CD8-positive, alpha-beta memory T cell (primary cell): ENCODE measurements around the gene OR51B4. TPM values are rescaled to one million over a fixed set of nuclear protein-coding genes. Genes with fewer than 3 reads are reported as not detected.
A peak's percentile ranks its signal among the peaks of the same experiment; 100 is the strongest.

Experiments used
- CTCF ChIA-PET: fragments of 350-600 bp; sonication (Branson Sonifier 250); formaldehyde crosslinking; loops from one replicate; lab custom pipeline; 2021; ENCODE audit warnings: antibody characterized with exemption; lab: Charles Lee
- POLR2A ChIA-PET: fragments of 350-600 bp; sonication (Branson Sonifier 250); formaldehyde crosslinking; loops from one replicate; lab custom pipeline; 2021; ENCODE audit warnings: antibody characterized with exemption; lab: Charles Lee
- DNase-seq, 5 donors: peaks; one replicate each; pipeline versions ENCODE4 v3.0.0 to v3.0.0-alpha.2; 2020 to 2022; ENCODE audit warnings: mixed read lengths in 1 of 5
- H3K27ac ChIP-seq: one replicate; pipeline ENCODE4 v1.7.0; 2013; ENCODE audit warnings: low read depth, mild to moderate bottlenecking, low read length, moderate library complexity
- H3K27me3 ChIP-seq: 2 replicates; pipeline ENCODE4 v1.7.0; 2013; ENCODE audit warnings: low read length, mild to moderate bottlenecking; ENCODE audit not compliant: insufficient read depth, poor library complexity, severe bottlenecking
- H3K36me3 ChIP-seq: 2 replicates; pipeline ENCODE4 v1.7.0; 2013; ENCODE audit warnings: mild to moderate bottlenecking, low read length, moderate library complexity; ENCODE audit not compliant: insufficient read depth
- H3K4me1 ChIP-seq: 2 replicates; pipeline ENCODE4 v1.7.0; 2013; ENCODE audit warnings: mild to moderate bottlenecking, low read length, moderate library complexity; ENCODE audit not compliant: insufficient read depth
- H3K4me3 ChIP-seq: 2 replicates; pipeline ENCODE4 v1.7.0; 2013; ENCODE audit warnings: mild to moderate bottlenecking, low read length
- H3K9me3 ChIP-seq: 2 replicates; pipeline ENCODE4 v1.7.0; 2013; ENCODE audit warnings: mild to moderate bottlenecking, low read length
- H3K27ac Mint-ChIP-seq, 8 donors: one replicate each; pipeline ENCODE4 v1.8.0; 2020 to 2021; ENCODE audit warnings: mixed read lengths in 8 of 8, mild to moderate bottlenecking in 6 of 8, inconsistent platforms in 3 of 8, moderate library complexity in 3 of 8
- H3K27me3 Mint-ChIP-seq, 2 donors: one replicate each; pipeline ENCODE4 v1.8.0; 2020 to 2021; ENCODE audit warnings: mixed read lengths in 2 of 2, mild to moderate bottlenecking in 1 of 2, moderate library complexity in 1 of 2
- H3K36me3 Mint-ChIP-seq, 3 donors: one replicate each; pipeline ENCODE4 v1.8.0; 2020 to 2021; ENCODE audit warnings: mixed read lengths in 3 of 3, inconsistent platforms in 1 of 3, mild to moderate bottlenecking in 1 of 3
- H3K4me1 Mint-ChIP-seq, 3 donors: one replicate each; pipeline ENCODE4 v1.8.0; 2020 to 2021; ENCODE audit warnings: mixed read lengths in 3 of 3, inconsistent platforms in 1 of 3, mild to moderate bottlenecking in 1 of 3
- H3K4me3 Mint-ChIP-seq, 7 donors: one replicate each; pipeline ENCODE4 v1.8.0; 2020 to 2021; ENCODE audit warnings: mixed read lengths in 7 of 7, mild to moderate bottlenecking in 6 of 7, moderate library complexity in 4 of 7, inconsistent platforms in 2 of 7
- H3K9me3 Mint-ChIP-seq, 5 donors: one replicate each; pipeline ENCODE4 v1.8.0; 2020 to 2022; ENCODE audit warnings: mixed read lengths in 5 of 5, mild to moderate bottlenecking in 3 of 5, moderate library complexity in 2 of 5, inconsistent platforms in 1 of 5
- polyA plus RNA-seq: library from polyadenylated mRNA; unstranded; fragments of 300-500 nt; fragmentation: Illumina TruSeq; gene quantifications from one replicate; pipeline ENCODE4 v1.2.3, GENCODE V29; 2021
- total RNA-seq, 2 experiments: library from RNA; stranded (reverse); gene quantifications; one replicate each; pipeline ENCODE4 v1.2.3, GENCODE V29; 2021

Gene OR51B4
- total and polyA plus RNA-seq, 3 experiments from 2014 or later, result not detected

DNA sequence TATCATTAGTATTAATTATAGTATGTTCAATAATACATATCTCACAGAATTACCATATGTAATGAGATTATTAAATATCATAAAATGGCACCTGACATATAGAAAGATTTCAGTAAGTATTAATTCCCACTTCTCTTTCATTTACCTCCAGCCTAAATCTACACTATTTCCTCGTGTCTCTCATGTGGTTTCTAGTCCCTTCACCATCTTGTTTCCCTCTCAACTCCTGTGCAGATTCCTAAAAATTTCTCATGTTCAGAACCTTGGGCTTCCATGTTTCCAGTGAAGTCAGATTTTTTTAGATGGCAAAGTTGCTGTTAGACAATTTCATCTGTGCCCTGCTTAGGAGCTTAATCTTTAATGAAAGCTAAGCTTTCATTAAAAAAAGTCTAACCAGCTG is 17.9 kb downstream of the OR51B4 start:
- no peaks in the 10 kb centered on the region for H3K4me1 Mint-ChIP-seq
- H3K4me3 Mint-ChIP-seq, result no peak overlapping the region
- Histone ChIP-seq H3K4me3 (no peak overlapping the region), H3K36me3 (no peaks in the 10 kb centered on the region), H3K27ac (peak overlapping the region; percentile 45), H3K27me3 (no peaks in the 10 kb centered on the region), H3K9me3 (no peaks in the 10 kb centered on the region), H3K4me1 (no peaks in the 10 kb centered on the region)
- no peak for DNase-seq
- no peaks in the 10 kb centered on the region for H3K36me3 Mint-ChIP-seq
- peaks cover 0 to 3% (median 0%) of the 10 kb centered on the region in 5 donors for H3K9me3 Mint-ChIP-seq
- CTCF ChIA-PET, result no interaction called here
- POLR2A ChIA-PET, result no interaction called here
- H3K27ac Mint-ChIP-seq, result no peak overlapping the region
- H3K27me3 Mint-ChIP-seq, result peaks cover 3 to 5% of the 10 kb centered on the region in 2 donors

DNA sequence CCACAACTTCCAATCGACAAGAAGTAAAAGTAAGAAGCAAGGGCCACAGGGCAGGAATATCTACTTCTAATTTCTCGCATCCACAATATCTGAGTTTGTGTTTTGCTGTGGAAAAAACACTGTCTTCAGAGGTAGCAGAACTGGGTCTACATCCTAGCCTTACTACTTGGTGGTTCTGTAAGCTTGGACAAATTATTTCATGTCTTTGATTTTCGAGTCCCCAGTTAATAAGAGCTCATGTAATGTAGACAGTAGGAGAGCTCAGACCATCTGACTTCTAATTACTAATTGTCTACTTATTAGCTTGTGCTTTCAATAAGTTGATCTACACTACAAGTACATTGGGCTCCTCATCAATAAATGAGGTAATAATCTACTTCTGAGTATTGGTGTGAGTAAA is 18.7 kb downstream of the OR51B4 start:
- no peak overlapping the region for H3K4me3 Mint-ChIP-seq
- H3K27me3 Mint-ChIP-seq, result peaks cover 3 to 5% of the 10 kb centered on the region in 2 donors
- ChIA-PET POLR2A (no interaction called here), CTCF (no interaction called here)
- Histone ChIP-seq H3K4me1 (no peaks in the 10 kb centered on the region), H3K9me3 (no peaks in the 10 kb centered on the region), H3K27me3 (no peaks in the 10 kb centered on the region), H3K36me3 (no peaks in the 10 kb centered on the region), H3K4me3 (no peak overlapping the region), H3K27ac (no peak overlapping the region)
- H3K36me3 Mint-ChIP-seq, result no peaks in the 10 kb centered on the region
- H3K4me1 Mint-ChIP-seq, result no peaks in the 10 kb centered on the region
- no peak overlapping the region for H3K27ac Mint-ChIP-seq
- DNase-seq, result no peak
- H3K9me3 Mint-ChIP-seq, result peaks cover 0 to 3% (median 0%) of the 10 kb centered on the region in 5 donors

DNA sequence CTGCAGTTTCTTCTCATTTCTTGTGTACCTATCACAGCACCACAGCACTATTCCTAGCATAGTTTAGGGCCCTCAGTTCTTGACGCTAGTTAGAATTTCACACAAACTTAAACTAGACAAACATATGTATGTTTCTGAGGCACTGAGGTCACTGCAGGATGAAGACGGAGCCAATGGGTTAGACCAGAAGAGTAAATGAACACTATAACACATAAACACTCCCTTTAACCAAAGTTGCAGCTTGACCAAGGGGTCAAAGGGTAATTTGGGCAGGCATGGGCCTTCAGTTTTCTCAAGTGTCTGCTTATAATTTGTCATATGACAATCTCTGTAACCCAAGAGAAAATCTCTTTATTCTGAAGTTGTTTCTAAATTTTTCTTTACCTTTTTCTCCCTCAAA is 19.1 kb downstream of the OR51B4 start:
- H3K27ac ChIP-seq, result no peak overlapping the region
- no peaks in the 10 kb centered on the region for H3K27me3 ChIP-seq
- H3K4me3 Mint-ChIP-seq, result no peak overlapping the region
- H3K4me1 ChIP-seq, result no peaks in the 10 kb centered on the region
- H3K4me3 ChIP-seq, result no peak overlapping the region
- no peaks in the 10 kb centered on the region for H3K36me3 ChIP-seq
- H3K9me3 Mint-ChIP-seq, result peaks cover 0 to 3% (median 0%) of the 10 kb centered on the region in 5 donors
- CTCF ChIA-PET, result no interaction called here
- H3K27ac Mint-ChIP-seq, result no peak overlapping the region
- no peaks in the 10 kb centered on the region for H3K4me1 Mint-ChIP-seq
- POLR2A ChIA-PET, result no interaction called here
- H3K36me3 Mint-ChIP-seq, result no peaks in the 10 kb centered on the region
- no peaks in the 10 kb centered on the region for H3K9me3 ChIP-seq
- DNase-seq, result no peak
- peaks cover 3 to 5% of the 10 kb centered on the region in 2 donors for H3K27me3 Mint-ChIP-seq

DNA sequence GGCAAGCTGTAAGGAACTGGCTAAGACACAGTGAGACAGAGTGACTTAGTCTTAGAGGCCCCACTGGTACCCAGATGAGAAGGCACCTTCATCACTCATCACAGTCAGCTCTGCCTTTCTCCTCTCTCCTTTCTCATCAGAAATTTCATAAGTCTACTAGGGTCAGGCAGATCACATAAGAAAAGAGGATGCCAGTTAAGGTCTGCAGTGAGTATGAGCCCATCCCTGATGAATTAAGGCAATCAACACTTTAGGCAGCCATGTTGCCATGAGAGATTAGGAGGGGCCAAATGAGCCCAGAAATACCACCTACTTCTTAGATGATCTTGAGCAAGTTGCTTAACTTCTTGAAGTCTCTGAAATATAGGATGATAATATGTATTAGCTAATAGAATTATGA is 20.1 kb downstream of the OR51B4 start:
- Histone ChIP-seq H3K36me3 (no peaks in the 10 kb centered on the region), H3K4me3 (no peak overlapping the region), H3K9me3 (no peaks in the 10 kb centered on the region), H3K27me3 (no peaks in the 10 kb centered on the region), H3K27ac (no peak overlapping the region), H3K4me1 (no peaks in the 10 kb centered on the region)
- CTCF ChIA-PET, result no interaction called here
- Mint-ChIP-seq H3K27me3 (peaks cover 3 to 4% of the 10 kb centered on the region in 2 donors), H3K36me3 (no peaks in the 10 kb centered on the region), H3K27ac (no peak overlapping the region), H3K4me3 (no peak overlapping the region), H3K4me1 (no peaks in the 10 kb centered on the region), H3K9me3 (peaks cover 0 to 3% (median 0%) of the 10 kb centered on the region in 5 donors)
- no peak for DNase-seq
- POLR2A ChIA-PET, result no interaction called here

DNA sequence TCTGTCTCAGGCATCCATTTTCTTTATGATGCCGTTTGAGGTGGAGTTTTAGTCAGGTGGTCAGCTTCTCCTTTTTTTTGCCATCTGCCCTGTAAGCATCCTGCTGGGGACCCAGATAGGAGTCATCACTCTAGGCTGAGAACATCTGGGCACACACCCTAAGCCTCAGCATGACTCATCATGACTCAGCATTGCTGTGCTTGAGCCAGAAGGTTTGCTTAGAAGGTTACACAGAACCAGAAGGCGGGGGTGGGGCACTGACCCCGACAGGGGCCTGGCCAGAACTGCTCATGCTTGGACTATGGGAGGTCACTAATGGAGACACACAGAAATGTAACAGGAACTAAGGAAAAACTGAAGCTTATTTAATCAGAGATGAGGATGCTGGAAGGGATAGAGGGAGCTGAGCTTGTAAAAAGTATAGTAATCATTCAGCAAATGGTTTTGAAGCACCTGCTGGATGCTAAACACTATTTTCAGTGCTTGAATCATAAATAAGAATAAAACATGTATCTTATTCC is 21.1 kb downstream of the OR51B4 start:
- H3K4me1 ChIP-seq, result no peaks in the 10 kb centered on the region
- no peak overlapping the region for H3K27ac Mint-ChIP-seq
- H3K9me3 Mint-ChIP-seq, result peaks cover 0 to 3% (median 0%) of the 10 kb centered on the region in 5 donors
- no peak overlapping the region for H3K4me3 ChIP-seq
- no peak for DNase-seq
- H3K36me3 ChIP-seq, result no peaks in the 10 kb centered on the region
- H3K9me3 ChIP-seq, result no peaks in the 10 kb centered on the region
- H3K27me3 ChIP-seq, result no peaks in the 10 kb centered on the region
- no peak overlapping the region for H3K27ac ChIP-seq
- H3K4me1 Mint-ChIP-seq, result no peaks in the 10 kb centered on the region
- POLR2A ChIA-PET, result no interaction called here
- H3K36me3 Mint-ChIP-seq, result no peaks in the 10 kb centered on the region
- H3K27me3 Mint-ChIP-seq, result peaks cover 3 to 4% of the 10 kb centered on the region in 2 donors
- no peak overlapping the region for H3K4me3 Mint-ChIP-seq
- CTCF ChIA-PET, result no interaction called here

DNA sequence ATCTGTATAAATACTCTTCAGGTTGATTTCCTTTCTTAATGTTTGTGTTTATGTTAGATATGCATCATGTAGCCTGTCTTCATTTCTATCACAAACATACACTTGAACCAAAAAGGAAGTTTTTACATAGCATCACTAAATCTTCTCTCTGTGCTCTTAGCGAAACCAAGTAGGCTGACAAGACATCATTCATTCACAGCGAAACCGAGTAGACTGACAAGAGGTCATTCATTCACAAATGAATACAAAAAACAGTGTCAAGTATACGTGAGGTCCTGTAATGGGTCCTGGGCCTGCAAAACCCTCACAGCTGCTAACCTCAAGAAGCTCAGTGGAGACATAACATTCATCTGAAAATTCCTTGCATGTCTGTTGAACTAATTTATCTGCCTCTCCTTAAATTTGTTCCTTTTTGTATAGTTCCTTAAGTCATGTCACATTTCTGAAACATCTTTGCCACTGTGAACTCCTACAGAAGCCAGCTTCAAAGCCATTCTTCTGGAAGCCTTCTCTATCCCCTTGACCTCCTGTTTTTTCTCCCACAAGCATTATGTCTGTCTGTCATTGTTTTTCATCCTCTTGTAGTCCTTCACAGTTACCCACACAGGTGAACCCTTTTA is 22.2 kb downstream of the OR51B4 start:
- no peaks in the 10 kb centered on the region for H3K36me3 ChIP-seq
- no peaks in the 10 kb centered on the region for H3K4me1 Mint-ChIP-seq
- no peaks in the 10 kb centered on the region for H3K9me3 Mint-ChIP-seq
- peaks cover 3 to 4% of the 10 kb centered on the region in 2 donors for H3K27me3 Mint-ChIP-seq
- H3K36me3 Mint-ChIP-seq, result no peaks in the 10 kb centered on the region
- no peak overlapping the region for H3K4me3 Mint-ChIP-seq
- no peak overlapping the region for H3K27ac Mint-ChIP-seq
- DNase-seq, result no peak
- no peaks in the 10 kb centered on the region for H3K9me3 ChIP-seq
- H3K4me1 ChIP-seq, result no peaks in the 10 kb centered on the region
- ChIA-PET POLR2A (no interaction called here), CTCF (no interaction called here)
- no peak overlapping the region for H3K4me3 ChIP-seq
- H3K27me3 ChIP-seq, result no peaks in the 10 kb centered on the region
- peak overlapping the region; percentile 26 for H3K27ac ChIP-seq

DNA sequence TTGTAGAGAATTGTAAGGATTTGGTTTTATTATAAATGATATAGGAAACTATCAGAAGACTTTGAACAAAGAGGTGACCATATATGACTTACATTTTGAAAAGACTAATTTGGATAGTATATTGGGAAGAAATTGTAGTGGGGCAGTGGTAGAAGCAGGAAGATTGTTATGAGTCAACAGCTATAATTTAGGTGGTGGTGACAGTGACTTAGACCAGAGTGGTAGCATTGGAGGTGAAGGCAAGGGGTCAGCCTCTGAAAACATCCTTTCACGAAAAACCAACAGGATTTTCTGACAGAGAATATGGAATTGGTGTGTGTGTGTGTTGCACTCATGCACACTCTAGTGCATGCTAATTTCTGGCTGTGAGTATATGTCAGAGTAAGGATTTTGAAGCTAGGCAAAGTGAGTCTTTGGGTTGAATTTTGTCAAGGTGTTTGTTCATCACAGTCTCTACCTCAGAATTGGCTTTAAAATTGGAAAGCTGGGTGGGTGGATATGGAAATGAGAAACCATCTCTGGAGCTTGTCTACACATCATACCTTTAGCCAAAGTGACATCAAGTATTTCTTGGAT is 23.9 kb downstream of the OR51B4 start:
- H3K36me3 ChIP-seq, result no peaks in the 10 kb centered on the region
- Mint-ChIP-seq H3K27ac (no peak overlapping the region), H3K4me1 (no peaks in the 10 kb centered on the region), H3K4me3 (no peak overlapping the region), H3K9me3 (no peaks in the 10 kb centered on the region), H3K36me3 (no peaks in the 10 kb centered on the region), H3K27me3 (peaks cover 0 to 3% of the 10 kb centered on the region in 2 donors)
- no peaks in the 10 kb centered on the region for H3K4me1 ChIP-seq
- H3K27me3 ChIP-seq, result no peaks in the 10 kb centered on the region
- H3K9me3 ChIP-seq, result no peaks in the 10 kb centered on the region
- H3K4me3 ChIP-seq, result no peak overlapping the region
- DNase-seq, result no peak
- POLR2A ChIA-PET, result no interaction called here
- CTCF ChIA-PET, result no interaction called here
- no peak overlapping the region for H3K27ac ChIP-seq

DNA sequence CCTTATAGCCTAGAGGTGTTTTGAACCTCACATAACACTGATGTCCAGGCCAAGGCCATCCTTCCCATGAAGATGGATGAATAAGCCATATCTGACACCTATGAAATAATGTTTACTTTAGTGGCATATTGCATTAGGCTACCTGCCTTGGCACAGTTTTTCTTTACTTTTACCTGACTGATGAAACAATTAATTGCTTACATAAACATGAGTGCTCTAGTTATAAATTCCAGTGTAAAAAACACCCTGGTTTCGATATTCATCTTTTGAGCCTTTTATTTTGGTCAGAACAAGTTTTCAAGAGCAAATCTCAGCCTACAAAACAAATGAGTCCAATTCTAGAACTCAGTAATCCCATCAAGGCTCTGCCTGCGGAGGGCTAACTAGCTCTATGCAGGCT is 25.0 kb downstream of the OR51B4 start:
- Histone ChIP-seq H3K9me3 (no peaks in the 10 kb centered on the region), H3K4me3 (no peak overlapping the region), H3K4me1 (no peaks in the 10 kb centered on the region), H3K27me3 (no peaks in the 10 kb centered on the region), H3K27ac (peak overlapping the region; percentile 64), H3K36me3 (no peaks in the 10 kb centered on the region)
- Mint-ChIP-seq H3K27me3 (peaks cover 0 to 3% of the 10 kb centered on the region in 2 donors), H3K4me1 (no peaks in the 10 kb centered on the region), H3K36me3 (no peaks in the 10 kb centered on the region), H3K4me3 (no peak overlapping the region), H3K27ac (no peak overlapping the region), H3K9me3 (no peaks in the 10 kb centered on the region)
- POLR2A ChIA-PET, result no interaction called here
- no peak for DNase-seq
- CTCF ChIA-PET, result no interaction called here
